G401.6 (cell line): ENCODE measurements around the gene PSMC3.

ENCODE experiments used
- FAIRE-seq: peaks from 2 replicates; lab custom pipeline; 2012; peaks lifted over from hg19 to GRCh38; lab: Jason Lieb, UNC

Gene PSMC3

DNA sequence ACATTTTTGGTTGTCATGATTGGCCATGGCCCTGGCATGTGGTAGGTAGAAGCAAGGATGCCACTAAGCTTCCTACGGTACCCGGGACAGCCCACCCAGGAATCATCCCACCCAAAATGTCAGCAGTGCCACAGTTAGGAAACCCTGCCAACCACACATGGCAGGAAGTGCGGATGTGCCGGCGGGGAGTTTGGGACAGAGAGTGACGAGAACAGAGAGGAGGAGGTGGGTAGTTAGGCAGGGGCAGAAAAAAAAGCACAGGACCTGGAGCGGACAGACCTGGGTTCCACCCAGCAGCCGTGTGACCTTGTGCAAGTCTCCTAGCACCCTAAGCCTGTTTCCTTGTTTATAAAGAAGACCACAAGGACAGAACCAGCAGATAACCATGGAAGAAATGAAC lies 51.2 kb downstream of the PSMC3 start:
- FAIRE-seq = no peak

DNA sequence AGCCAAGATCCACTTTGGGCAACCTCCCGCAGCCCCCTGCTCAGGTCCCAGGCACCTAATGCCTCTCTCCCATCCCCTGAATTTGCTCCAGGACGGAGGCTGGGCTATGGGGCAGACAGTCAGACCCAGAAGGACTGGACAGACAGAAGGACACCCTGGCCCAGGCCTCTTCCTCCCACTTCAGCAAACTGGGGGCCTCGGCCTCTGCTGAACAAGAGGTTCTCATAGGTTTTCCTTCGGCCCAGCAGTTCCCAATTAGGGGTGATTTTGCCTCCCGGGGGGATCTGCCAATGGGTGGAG lies 51.6 kb downstream of the PSMC3 start:
- FAIRE-seq = no peak

DNA sequence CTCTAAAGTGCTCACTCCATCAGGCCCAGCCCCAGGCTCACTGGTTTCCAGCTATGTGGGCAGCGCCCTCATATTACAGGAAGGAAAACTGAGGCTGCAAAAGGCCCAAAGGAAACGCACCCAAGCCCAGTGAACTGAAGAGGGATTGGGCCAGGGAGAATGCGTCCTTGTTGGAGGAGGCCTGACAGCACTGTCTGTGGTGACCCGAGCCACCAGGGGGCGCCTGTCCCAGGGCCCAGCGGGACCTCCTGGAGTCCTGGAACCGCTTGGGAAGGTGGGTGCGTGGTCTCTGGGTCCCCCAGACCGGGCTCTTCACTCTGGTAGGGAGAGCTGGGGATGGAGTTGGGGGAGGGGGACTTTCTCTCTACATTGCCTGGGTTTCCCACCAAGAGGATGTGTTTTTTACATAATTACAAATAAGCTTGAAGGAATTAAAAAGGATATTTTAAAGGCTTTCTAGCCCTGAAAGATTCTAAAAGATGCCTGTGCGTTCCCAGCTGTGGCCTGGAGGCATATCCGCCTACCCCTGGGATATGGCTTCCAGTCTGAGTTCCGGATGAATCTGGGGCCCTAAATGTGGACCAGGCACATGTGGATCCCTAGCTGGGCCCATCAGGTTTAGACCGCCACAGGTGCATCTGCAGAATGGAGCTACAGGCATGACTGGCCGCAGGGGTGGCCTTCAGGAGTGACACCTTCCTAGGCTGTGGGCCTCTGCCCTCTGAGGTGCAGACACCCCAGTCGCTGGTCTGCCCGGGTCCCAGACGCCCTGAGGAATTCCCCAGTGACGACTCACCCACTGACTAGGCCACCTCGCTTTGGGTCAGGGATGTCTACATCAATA lies 52.1 kb downstream of the PSMC3 start:
- FAIRE-seq = no peak

DNA sequence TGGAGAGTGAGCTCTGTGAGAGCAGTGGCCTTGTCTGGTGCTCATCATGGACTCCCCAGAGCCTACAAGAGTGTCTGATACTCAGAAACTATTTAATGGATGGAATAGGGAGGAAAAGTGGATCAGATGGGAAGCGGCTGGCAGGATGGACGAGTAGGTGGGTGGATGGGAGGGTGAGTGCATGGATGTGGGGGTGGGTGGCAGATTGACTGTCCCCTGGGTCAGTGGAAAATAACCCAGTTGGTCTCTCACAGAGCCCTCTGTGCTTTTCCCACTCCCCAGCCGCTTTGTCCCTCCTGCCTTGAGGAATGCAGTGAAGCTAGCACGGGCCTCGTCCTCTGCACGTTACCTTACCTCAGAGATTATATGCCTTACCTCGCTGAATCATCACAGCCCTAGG lies 53.8 kb downstream of the PSMC3 start:
- no peak for FAIRE-seq

DNA sequence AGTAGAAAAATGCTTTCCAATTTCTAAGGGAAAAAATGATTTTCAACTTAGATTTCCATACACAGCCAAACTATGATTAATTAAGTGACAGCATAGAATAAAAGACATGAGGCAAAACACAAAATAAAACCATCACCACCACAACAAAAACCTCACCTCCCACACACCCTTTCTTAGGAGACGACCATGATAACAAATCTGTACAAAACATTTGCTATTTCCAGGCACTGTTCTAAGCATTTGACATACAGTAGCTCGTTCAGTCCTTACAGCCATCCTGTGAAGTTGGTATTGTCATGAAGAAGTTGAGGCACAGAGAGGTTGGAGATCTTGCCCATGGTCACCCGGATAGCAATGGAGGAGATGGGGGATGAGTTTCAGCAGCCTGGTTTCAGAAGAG lies 56.6 kb downstream of the PSMC3 start:
- no peak for FAIRE-seq
